ENCODE measurements around the gene USP32. TPM values are rescaled to one million over a fixed set of nuclear protein-coding genes. Genes with fewer than 3 reads are reported as not detected.

The USP32 gene
- total RNA-seq, 1 experiment from 2014 or later: 62.9 TPM

DNA sequence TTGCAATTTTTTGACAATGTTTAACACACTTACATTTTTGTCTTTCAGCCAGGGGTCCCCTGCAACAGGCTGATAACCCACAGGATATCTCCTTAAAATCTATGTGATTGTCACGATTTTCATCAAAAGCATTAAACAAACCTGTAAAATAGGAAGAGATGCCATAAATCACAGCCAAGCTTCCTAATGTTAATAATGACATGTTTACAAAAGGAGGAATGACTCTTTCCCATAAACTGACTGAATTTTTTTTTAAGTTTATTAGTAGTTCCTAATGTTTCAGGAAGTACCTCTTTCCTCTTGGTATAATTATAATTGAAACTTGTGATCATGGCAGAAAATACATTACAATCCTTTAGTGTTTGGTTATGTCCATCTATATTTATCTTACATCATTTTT is 122.5 kb downstream of the USP32 start:
- CTCF ChIA-PET: interaction anchor here (0.5 to 0.6 kb wide), 2 partner anchors 13 to 1049 kb away, joined by 3 read pairs; no protein-coding TSS in a partner anchor
- Mint-ChIP-seq H3K27me3 (ENCODE audit: insufficient read depth, unreplicated experiment) (no peaks in the 10 kb centered on the region), H3K27ac (ENCODE audit: low read depth, unreplicated experiment) (no peak overlapping the region), H3K4me1 (ENCODE audit: insufficient read depth, unreplicated experiment) (peaks cover 20% of the 10 kb centered on the region), H3K36me3 (ENCODE audit: insufficient read depth, unreplicated experiment) (peaks cover 45% of the 10 kb centered on the region), H3K9me3 (ENCODE audit: unreplicated experiment) (no peaks in the 10 kb centered on the region), H3K4me3 (ENCODE audit: unreplicated experiment) (no peak overlapping the region)
- no TSS peak for BruUV-seq (replicated peaks)
- TF ChIP-seq, protein P1, sequence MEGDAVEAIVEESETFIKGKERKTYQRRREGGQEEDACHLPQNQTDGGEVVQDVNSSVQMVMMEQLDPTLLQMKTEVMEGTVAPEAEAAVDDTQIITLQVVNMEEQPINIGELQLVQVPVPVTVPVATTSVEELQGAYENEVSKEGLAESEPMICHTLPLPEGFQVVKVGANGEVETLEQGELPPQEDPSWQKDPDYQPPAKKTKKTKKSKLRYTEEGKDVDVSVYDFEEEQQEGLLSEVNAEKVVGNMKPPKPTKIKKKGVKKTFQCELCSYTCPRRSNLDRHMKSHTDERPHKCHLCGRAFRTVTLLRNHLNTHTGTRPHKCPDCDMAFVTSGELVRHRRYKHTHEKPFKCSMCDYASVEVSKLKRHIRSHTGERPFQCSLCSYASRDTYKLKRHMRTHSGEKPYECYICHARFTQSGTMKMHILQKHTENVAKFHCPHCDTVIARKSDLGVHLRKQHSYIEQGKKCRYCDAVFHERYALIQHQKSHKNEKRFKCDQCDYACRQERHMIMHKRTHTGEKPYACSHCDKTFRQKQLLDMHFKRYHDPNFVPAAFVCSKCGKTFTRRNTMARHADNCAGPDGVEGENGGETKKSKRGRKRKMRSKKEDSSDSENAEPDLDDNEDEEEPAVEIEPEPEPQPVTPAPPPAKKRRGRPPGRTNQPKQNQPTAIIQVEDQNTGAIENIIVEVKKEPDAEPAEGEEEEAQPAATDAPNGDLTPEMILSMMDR (IDR thresholded peaks at IDR 0.05; ENCODE audit: unreplicated experiment): no peak
- DNase-seq (ENCODE audit: unreplicated experiment): no peak
- POLR2A ChIA-PET: interaction anchor here (0.9 to 1.0 kb wide), 3 partner anchors 9 to 60 kb away, joined by 3 read pairs; no protein-coding TSS in a partner anchor
- intact Hi-C loops (cut with micrococcal nuclease): no loop called here

DNA sequence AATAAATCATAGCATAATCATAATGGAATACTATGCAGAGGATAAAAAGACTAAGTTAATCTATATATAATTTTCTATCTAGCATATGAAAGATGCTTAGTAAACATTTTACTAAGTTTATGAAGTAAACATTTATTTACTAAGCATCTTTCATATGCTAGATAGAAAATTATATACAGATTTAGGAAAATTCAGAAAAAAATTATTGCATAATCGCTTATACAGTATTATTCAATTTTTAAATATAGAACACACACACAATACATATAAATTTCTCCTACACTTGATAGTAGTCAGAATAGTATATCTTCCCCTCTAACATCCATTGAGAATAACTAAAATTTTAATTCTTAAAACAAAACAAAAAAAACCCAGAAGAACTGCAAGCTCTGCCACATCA is 131.4 kb downstream of the USP32 start:
- H3K27ac Mint-ChIP-seq (ENCODE audit: low read depth, unreplicated experiment): no peak overlapping the region
- H3K36me3 Mint-ChIP-seq (ENCODE audit: insufficient read depth, unreplicated experiment): peaks cover 28% of the 10 kb centered on the region
- intact Hi-C loops (cut with micrococcal nuclease): no loop called here
- DNase-seq (ENCODE audit: unreplicated experiment): no peak
- ChIA-PET CTCF (interaction anchor here (0.6 to 0.7 kb wide), 2 partner anchors 154 to 402 kb away, joined by 4 read pairs; no protein-coding TSS in a partner anchor), POLR2A (interaction anchor here (0.7 to 0.8 kb wide), 2 partner anchors 9 to 111 kb away, joined by 3 read pairs; no protein-coding TSS in a partner anchor)
- H3K27me3 Mint-ChIP-seq (ENCODE audit: insufficient read depth, unreplicated experiment): no peaks in the 10 kb centered on the region
- H3K9me3 Mint-ChIP-seq (ENCODE audit: unreplicated experiment): no peaks in the 10 kb centered on the region
- TF ChIP-seq, protein P1 (IDR thresholded peaks at IDR 0.05; ENCODE audit: unreplicated experiment): no peak
- H3K4me3 Mint-ChIP-seq (ENCODE audit: unreplicated experiment): no peak overlapping the region
- no peaks in the 10 kb centered on the region for H3K4me1 Mint-ChIP-seq (ENCODE audit: insufficient read depth, unreplicated experiment)
- BruUV-seq (replicated peaks): no TSS peak

DNA sequence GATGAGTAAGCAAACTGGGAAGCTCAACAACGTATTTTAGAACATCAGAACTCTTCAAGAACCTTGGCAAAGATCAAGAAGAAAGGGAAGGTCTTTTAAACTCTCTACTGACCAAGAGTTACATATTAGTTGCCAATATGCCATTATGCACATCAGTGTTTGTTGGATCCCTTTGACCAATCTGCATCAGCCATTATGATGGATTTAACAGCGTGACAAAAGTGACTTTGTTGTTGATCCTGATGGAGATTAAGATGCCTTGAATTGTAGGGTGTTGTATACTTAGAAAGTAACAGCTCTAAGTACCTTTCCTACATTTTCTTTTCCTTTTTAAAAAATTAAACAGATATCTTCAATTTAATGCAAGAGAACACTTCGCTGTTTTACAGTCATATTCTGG is 133.6 kb downstream of the USP32 start:
- Mint-ChIP-seq H3K9me3 (ENCODE audit: unreplicated experiment) (no peaks in the 10 kb centered on the region), H3K27me3 (ENCODE audit: insufficient read depth, unreplicated experiment) (no peaks in the 10 kb centered on the region), H3K27ac (ENCODE audit: low read depth, unreplicated experiment) (no peak overlapping the region), H3K4me1 (ENCODE audit: insufficient read depth, unreplicated experiment) (no peaks in the 10 kb centered on the region), H3K4me3 (ENCODE audit: unreplicated experiment) (no peak overlapping the region), H3K36me3 (ENCODE audit: insufficient read depth, unreplicated experiment) (peaks cover 28% of the 10 kb centered on the region)
- no peak for DNase-seq (ENCODE audit: unreplicated experiment)
- BruUV-seq (replicated peaks): no TSS peak
- intact Hi-C loops (cut with micrococcal nuclease): no loop called here
- POLR2A ChIA-PET: interaction anchor here (0.6 kb wide), 1 partner anchor 1808 kb away, joined by 3 read pairs; no protein-coding TSS in a partner anchor
- TF ChIP-seq, protein P1 (IDR thresholded peaks at IDR 0.05; ENCODE audit: unreplicated experiment): no peak
- CTCF ChIA-PET: interaction anchor here (1.8 kb wide), 1 partner anchor 178 kb away, joined by 4 read pairs; no protein-coding TSS in a partner anchor

DNA sequence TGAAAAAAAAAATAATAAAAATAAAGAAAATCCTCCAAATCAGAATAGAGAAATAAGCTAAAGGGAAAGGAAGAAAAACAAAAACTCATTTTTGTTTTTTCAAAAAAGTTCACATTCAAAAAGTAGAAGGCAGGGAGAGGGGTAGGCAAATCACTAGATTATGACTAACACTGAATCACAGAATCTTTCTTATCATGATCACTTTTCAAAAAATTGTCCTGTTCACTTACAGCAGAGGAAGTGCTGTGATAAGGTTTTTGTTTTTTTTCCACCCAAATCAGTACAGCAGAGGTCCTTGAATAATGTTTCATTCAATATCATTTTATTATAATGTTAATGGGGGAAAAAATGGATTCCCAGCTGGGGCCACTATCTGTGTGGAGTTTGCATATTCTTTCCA is 135.8 kb downstream of the USP32 start:
- ChIA-PET POLR2A (no interaction called here), CTCF (interaction anchor here (0.6 kb wide), 1 partner anchor 13 kb away, joined by 3 read pairs; no protein-coding TSS in a partner anchor)
- intact Hi-C loops (cut with micrococcal nuclease): no loop called here
- no peak overlapping the region for H3K4me3 Mint-ChIP-seq (ENCODE audit: unreplicated experiment)
- no peaks in the 10 kb centered on the region for H3K4me1 Mint-ChIP-seq (ENCODE audit: insufficient read depth, unreplicated experiment)
- TF ChIP-seq, protein P1 (IDR thresholded peaks at IDR 0.05; ENCODE audit: unreplicated experiment): no peak
- H3K27me3 Mint-ChIP-seq (ENCODE audit: insufficient read depth, unreplicated experiment): no peaks in the 10 kb centered on the region
- BruUV-seq (replicated peaks): no TSS peak
- H3K9me3 Mint-ChIP-seq (ENCODE audit: unreplicated experiment): no peaks in the 10 kb centered on the region
- no peak for DNase-seq (ENCODE audit: unreplicated experiment)
- peaks cover 29% of the 10 kb centered on the region for H3K36me3 Mint-ChIP-seq (ENCODE audit: insufficient read depth, unreplicated experiment)
- no peak overlapping the region for H3K27ac Mint-ChIP-seq (ENCODE audit: low read depth, unreplicated experiment)
